ENCODE results near the gene TAC4. TPM values are rescaled to one million over a fixed set of nuclear protein-coding genes. Genes with fewer than 3 reads are reported as not detected.

The TAC4 gene
- total RNA-seq, 1 experiment from 2014 or later = not detected

- peaks cover 8% of the 10 kb centered on the region for H3K23me2 ChIP-seq (ENCODE audit: insufficient read length, low read depth, low read length, poor library complexity, severe bottlenecking)
- no peak for TF ChIP-seq CTCF (conservative IDR thresholded peaks at IDR 0.05)
- no peak within 1 kb of the TSS for H3K56ac ChIP-seq (ENCODE audit: insufficient read length, low read depth, low read length)
- H4K91ac ChIP-seq (ENCODE audit: insufficient read length, low read depth, low read length) = no peak within 1 kb of the TSS
- H3K4me2 ChIP-seq (ENCODE audit: insufficient read depth, insufficient read length, low read length) = peak within 1 kb of the TSS; percentile 97
- Mint-ChIP-seq H3K36me3 (ENCODE audit: insufficient read depth in 1 of 3, low read depth in 3 of 3) (peaks cover 17 to 41% (median 36%) of the 10 kb centered on the region in 3 experiments), H3K4me1 (peaks cover 20 to 21% of the 10 kb centered on the region in 2 experiments), H3K27ac (peak within 1 kb of the TSS; percentile 95 to 100 (median 97)), H3K27me3 (ENCODE audit: low read depth) (peaks cover 9% of the 10 kb centered on the region; the same call in 1 of the 2 replicates), H3K9me3 (no peaks in the 10 kb centered on the region; a peak in 1 of 5 replicates), H3K4me3 (peak within 1 kb of the TSS; percentile 94 to 95)
- no peaks in the 10 kb centered on the region for H3K9me3 ChIP-seq (ENCODE audit: control insufficient read depth, low read depth, low read length)
- peaks cover 24% of the 10 kb centered on the region for H3K79me2 ChIP-seq (ENCODE audit: insufficient read depth, low read length)
- peaks cover 4% of the 10 kb centered on the region for H3K79me1 ChIP-seq (ENCODE audit: insufficient read depth, low read depth, low read length, poor library complexity, severe bottlenecking)
- no peak within 1 kb of the TSS for H4K8ac ChIP-seq (replicated peaks; ENCODE audit: insufficient read length, low read depth, low read length)
- H2BK15ac ChIP-seq (ENCODE audit: low read depth, low read length) = no peak within 1 kb of the TSS
- no peaks in the 10 kb centered on the region; the same call in 1 of the 2 replicates for H3K27me3 ChIP-seq (ENCODE audit: insufficient read depth, low read length)
- no peak within 1 kb of the TSS for H2AK5ac ChIP-seq (ENCODE audit: insufficient read length, low read length)
- H3T11ph ChIP-seq (ENCODE audit: low read length) = peak within 1 kb of the TSS; percentile 2
- H3K4me1 ChIP-seq (ENCODE audit: insufficient read depth, low read length) = 0 out of 2 replicates have a peak, but pooled peaks cover 2% of the 10 kb centered on the region
- peak within 1 kb of the TSS; percentile 96 for H3K9ac ChIP-seq (ENCODE audit: extremely low read depth, insufficient read length, low read length)
- peak within 1 kb of the TSS; percentile 79 for H3K27ac ChIP-seq (ENCODE audit: insufficient read length, low read depth, low read length)
- DNase-seq = peak; percentile 100
- H3K14ac ChIP-seq (ENCODE audit: insufficient read depth, low read length) = peak within 1 kb of the TSS; percentile 91
- no CpG with 5 or more reads among the region's 59 CpGs for WGBS (ENCODE audit: extremely low coverage, insufficient read length, low lambda C conversion rate)
- peak within 1 kb of the TSS; percentile 25 for H4K5ac ChIP-seq (ENCODE audit: insufficient read length, low read depth, low read length)
- H4K20me1 ChIP-seq (ENCODE audit: control insufficient read depth, insufficient read depth, insufficient read length) = no peaks in the 10 kb centered on the region
- no peak within 1 kb of the TSS for H3K23ac ChIP-seq (ENCODE audit: insufficient read length, low read depth, low read length)
- no peak within 1 kb of the TSS for H2BK120ac ChIP-seq (ENCODE audit: low read depth, low read length, poor library complexity, severe bottlenecking)
- peak within 1 kb of the TSS; percentile 33 for H2BK5ac ChIP-seq (ENCODE audit: insufficient read length, low read length)
- no peak within 1 kb of the TSS for H2BK20ac ChIP-seq (ENCODE audit: low read depth, low read length, poor library complexity, severe bottlenecking)
- H3K18ac ChIP-seq (ENCODE audit: insufficient read length, low read depth, low read length) = peak within 1 kb of the TSS; percentile 81
- H3K4ac ChIP-seq (ENCODE audit: low read depth, low read length) = no peak within 1 kb of the TSS; the same call in 1 of the 2 replicates
- H2AFZ ChIP-seq (ENCODE audit: low read length) = peak within 1 kb of the TSS; percentile 32
- peak within 1 kb of the TSS; percentile 5 for H2BK12ac ChIP-seq (ENCODE audit: insufficient read length, low read depth, low read length)
Measured at GRCh38 chr17:49788478-49789242, 59.2 kb downstream of the TAC4 start, which contains the start of gene KAT7. Gene KAT7, plus strand, starts transcription at chr17:49788681. Its CDS starts 154 bp downstream, at chr17:49788835.

Other genes with a start within 250 kb of the TAC4 start
- gene SPOP, start 170.0 kb downstream of the TAC4 start, total RNA-seq (2021) = 33.7 and 35.0 TPM in 2 replicates
- gene SLC35B1, start 140.1 kb downstream of the TAC4 start, total RNA-seq (2021) = 55.5 and 58.9 TPM in 2 replicates
- gene FAM117A, start 83.9 kb downstream of the TAC4 start, total RNA-seq (2021) = 21.1 and 21.3 TPM in 2 replicates
- gene KAT7, start 59.4 kb downstream of the TAC4 start, total RNA-seq (2021) = 84.6 and 93.1 TPM in 2 replicates
- 1.7 and 2.5 TPM in 2 replicates for gene DLX4, start 121.1 kb upstream of the TAC4 start, total RNA-seq (2021)
- 1.1 and 1.2 TPM in 2 replicates for gene DLX3, start 147.2 kb upstream of the TAC4 start, total RNA-seq (2021)
- 22.5 and 22.7 TPM in 2 replicates for gene ITGA3, start 208.0 kb upstream of the TAC4 start, total RNA-seq (2021)
- 16.2 and 19.9 TPM in 2 replicates for gene PDK2, start 247.3 kb upstream of the TAC4 start, total RNA-seq (2021)